B cell (primary cell): ENCODE measurements around the gene PIP5K1A. TPM values are rescaled to one million over a fixed set of nuclear protein-coding genes. Genes with fewer than 3 reads are reported as not detected.
A peak's percentile ranks its signal among the peaks of the same experiment; 100 is the strongest.

Experiments
- ATAC-seq: fragments of 200-7000 bp; cut with Tn5 transposase; one replicate; pipeline ENCODE4 v1.10.0; 2021; ENCODE audit warnings: low read depth, mild to moderate bottlenecking, moderate number of reproducible peaks, moderate library complexity
- CTCF ChIA-PET: fragments of 350-600 bp; sonication (Branson Sonifier 250); formaldehyde crosslinking; loops from one replicate; lab custom pipeline; 2021; ENCODE audit warnings: antibody characterized with exemption, inconsistent platforms; lab: Charles Lee
- POLR2A ChIA-PET: fragments of 350-600 bp; sonication (Branson Sonifier 250); formaldehyde crosslinking; loops from one replicate; lab custom pipeline; 2021; ENCODE audit warnings: antibody characterized with exemption; lab: Charles Lee
- DNase-seq: peaks from one replicate; pipeline ENCODE4 v3.0.0; 2013
- H2AFZ ChIP-seq: 2 replicates; pipeline ENCODE4 v1.6.1; 2012; ENCODE audit warnings: mild to moderate bottlenecking, low read depth, low read length; ENCODE audit not compliant: insufficient read depth, poor library complexity, severe bottlenecking
- H3K27ac ChIP-seq, 2 donors: 1 replicate in 1 of 2; 2 replicates in 1 of 2; pipeline ENCODE4 v1.5.1; 2012 to 2013; ENCODE audit warnings: low read length in 2 of 2, mild to moderate bottlenecking in 2 of 2, moderate library complexity in 1 of 2
- H3K27me3 ChIP-seq, 4 experiments: fragments of 200-600 bp in 1 of 4; sonication (generic) in 1 of 4; replicated peaks in 1 of 4; 1 replicate in 2 of 4; 2 replicates in 2 of 4; pipeline versions ENCODE4 v1.6.1 to v1.7.0; 2013 to 2016; ENCODE audit warnings: low read length in 3 of 4, mild to moderate bottlenecking in 2 of 4, mixed read lengths in 1 of 4, moderate library complexity in 1 of 4; ENCODE audit not compliant: insufficient read depth in 4 of 4, control insufficient read depth in 3 of 4; ENCODE audit errors: control extremely low read depth in 1 of 4
- H3K36me3 ChIP-seq, 2 experiments: replicated peaks in 1 of 2; 1 replicate in 1 of 2; 2 replicates in 1 of 2; pipeline versions ENCODE4 v1.6.1 to v1.7.1; 2013; ENCODE audit warnings: low read length in 1 of 2; ENCODE audit not compliant: insufficient read depth in 2 of 2, control insufficient read depth in 1 of 2; ENCODE audit errors: control extremely low read depth in 1 of 2, extremely low read depth in 1 of 2
- H3K4me1 ChIP-seq, 2 donors: fragments of 200-600 bp in 1 of 2; sonication (generic) in 1 of 2; 1 replicate in 1 of 2; 2 replicates in 1 of 2; pipeline versions ENCODE4 v1.5.1 to v1.6.1; 2013 to 2017; ENCODE audit warnings: low read length in 2 of 2; ENCODE audit not compliant: control insufficient read depth in 2 of 2, insufficient read depth in 2 of 2
- H3K4me2 ChIP-seq: replicated peaks from 2 replicates; pipeline ENCODE3; 2012; ENCODE audit warnings: mild to moderate bottlenecking, low read depth, low read length; ENCODE audit not compliant: poor library complexity, severe bottlenecking
- H3K4me3 ChIP-seq, 5 experiments: fragments of 200-600 bp in 1 of 5; sonication (generic) in 1 of 5; 1 replicate in 3 of 5; 2 replicates in 2 of 5; pipeline versions ENCODE4 v1.5.1 to v1.7.0; 2011 to 2016; ENCODE audit warnings: low read length in 4 of 5, mild to moderate bottlenecking in 4 of 5, low read depth in 2 of 5, control low read depth in 1 of 5, moderate library complexity in 1 of 5; ENCODE audit not compliant: insufficient read depth in 1 of 5; ENCODE audit errors: control extremely low read depth in 1 of 5, extremely low read depth in 1 of 5
- H3K79me2 ChIP-seq: fragments of 200-600 bp; sonication (generic); one replicate; pipeline ENCODE4 v1.6.0; 2016; ENCODE audit warnings: low read length; ENCODE audit not compliant: control insufficient read depth, insufficient read depth
- H3K9ac ChIP-seq: fragments of 200-600 bp; sonication (generic); 2 replicates; pipeline ENCODE4 v1.6.1; 2017; ENCODE audit warnings: mild to moderate bottlenecking, low read length, moderate library complexity
- H3K9me3 ChIP-seq, 3 donors: one replicate each; pipeline versions ENCODE4 v1.6.1 to v1.7.1; 2013; ENCODE audit warnings: low read length in 2 of 3; ENCODE audit not compliant: control insufficient read depth in 2 of 3, insufficient read depth in 1 of 3; ENCODE audit errors: control extremely low read depth in 1 of 3
- H4K20me1 ChIP-seq: 2 replicates; pipeline ENCODE4 v1.6.0; 2012; ENCODE audit warnings: mild to moderate bottlenecking, low read length; ENCODE audit not compliant: insufficient read depth, control insufficient read depth, poor library complexity, severe bottlenecking
- H3K27ac Mint-ChIP-seq: one replicate; pipeline ENCODE4 v1.8.0; 2021; ENCODE audit warnings: mixed read lengths
- H3K27me3 Mint-ChIP-seq: one replicate; pipeline ENCODE4 v1.8.0; 2021; ENCODE audit warnings: mixed read lengths
- H3K4me1 Mint-ChIP-seq: one replicate; pipeline ENCODE4 v1.8.0; 2021; ENCODE audit warnings: mixed read lengths
- H3K4me3 Mint-ChIP-seq: one replicate; pipeline ENCODE4 v1.8.0; 2021; ENCODE audit warnings: mixed read lengths
- H3K9me3 Mint-ChIP-seq: one replicate; pipeline ENCODE4 v1.8.0; 2022; ENCODE audit warnings: mixed read lengths; ENCODE audit not compliant: insufficient read depth
- EZH2 ChIP-seq: IDR thresholded peaks from 2 replicates; pipeline ENCODE4 v1.6.1; 2012; ENCODE audit warnings: borderline replicate concordance, low read depth, mild to moderate bottlenecking, moderate library complexity, low read length; ENCODE audit not compliant: insufficient read depth, poor library complexity, severe bottlenecking
- WGBS: methylation state at CpG from one replicate; pipeline ENCODE4 v1.1.5; 2013; ENCODE audit warnings: missing lambda C conversion rate; ENCODE audit not compliant: insufficient coverage; 5-methylcytosine and 5-hydroxymethylcytosine counted together
- intact Hi-C: fragments of 100-400 bp; cut with micrococcal nuclease; formaldehyde crosslinking; loops from one replicate; pipeline ENCODE4 v1.10.0; 2022
- polyA plus RNA-seq: library from polyadenylated mRNA; depleted of rRNA; stranded (reverse); fragments of >200 nt; gene quantifications from 2 replicates; pipeline ENCODE4 v1.2.3, GENCODE V29; 2012
- total RNA-seq, 2 donors: library from RNA; stranded (reverse); fragments of 120-200 nt in 1 of 2; gene quantifications; 1 replicate in 1 of 2; 2 replicates in 1 of 2; pipeline versions ENCODE4 v1.2.3 to v1.2.4, GENCODE V29; 2013 to 2022
- TF ChIP-seq, protein P1 (sequence below): fragments of 200-600 bp; IDR thresholded peaks from one replicate; pipeline ENCODE4 v1.8.0; 2022; ENCODE audit warnings: antibody characterized with exemption, mild to moderate bottlenecking

The PIP5K1A gene
- total and polyA plus RNA-seq, 2 donors (not counting 1 experiment from before 2014, with no cell fraction given), result 59.4 to 78.4 TPM

- Mint-ChIP-seq H3K4me3 (peak within 1 kb of the TSS; percentile 92), H3K9me3 (no peaks in the 10 kb centered on the region), H3K4me1 (peaks cover 37% of the 10 kb centered on the region), H3K27me3 (no peaks in the 10 kb centered on the region), H3K27ac (peak within 1 kb of the TSS; percentile 96)
- peaks cover 4% of the 10 kb centered on the region for H4K20me1 ChIP-seq
- TF ChIP-seq, protein P1, sequence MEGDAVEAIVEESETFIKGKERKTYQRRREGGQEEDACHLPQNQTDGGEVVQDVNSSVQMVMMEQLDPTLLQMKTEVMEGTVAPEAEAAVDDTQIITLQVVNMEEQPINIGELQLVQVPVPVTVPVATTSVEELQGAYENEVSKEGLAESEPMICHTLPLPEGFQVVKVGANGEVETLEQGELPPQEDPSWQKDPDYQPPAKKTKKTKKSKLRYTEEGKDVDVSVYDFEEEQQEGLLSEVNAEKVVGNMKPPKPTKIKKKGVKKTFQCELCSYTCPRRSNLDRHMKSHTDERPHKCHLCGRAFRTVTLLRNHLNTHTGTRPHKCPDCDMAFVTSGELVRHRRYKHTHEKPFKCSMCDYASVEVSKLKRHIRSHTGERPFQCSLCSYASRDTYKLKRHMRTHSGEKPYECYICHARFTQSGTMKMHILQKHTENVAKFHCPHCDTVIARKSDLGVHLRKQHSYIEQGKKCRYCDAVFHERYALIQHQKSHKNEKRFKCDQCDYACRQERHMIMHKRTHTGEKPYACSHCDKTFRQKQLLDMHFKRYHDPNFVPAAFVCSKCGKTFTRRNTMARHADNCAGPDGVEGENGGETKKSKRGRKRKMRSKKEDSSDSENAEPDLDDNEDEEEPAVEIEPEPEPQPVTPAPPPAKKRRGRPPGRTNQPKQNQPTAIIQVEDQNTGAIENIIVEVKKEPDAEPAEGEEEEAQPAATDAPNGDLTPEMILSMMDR, result no peak
- no peak for TF ChIP-seq EZH2
- peak within 1 kb of the TSS; percentile 74 for H2AFZ ChIP-seq
- H3K79me2 ChIP-seq, result peaks cover 22% of the 10 kb centered on the region
- peaks cover 3 to 33% of the 10 kb centered on the region in 2 experiments for H3K36me3 ChIP-seq
- CTCF ChIA-PET, result interaction anchor here (0.7 to 2.7 kb wide), 6 partner anchors 8 to 174 kb away, joined by 3 to 9 read pairs (median 4); partner anchors contain the start of gene TNFAIP8L2
- intact Hi-C loops, result loop anchor here (1.0 to 10.0 kb wide), 10 partner anchors 10 to 681 kb away; partner anchors contain the start of genes CTSS, PIP5K1A, PRUNE1 and PSMD4
- no peaks in the 10 kb centered on the region for H3K27me3 ChIP-seq
- H3K9me3 ChIP-seq, result no peaks in the 10 kb centered on the region
- H3K9ac ChIP-seq, result peak within 1 kb of the TSS; percentile 82
- H3K27ac ChIP-seq, result peak within 1 kb of the TSS; percentile 26 to 80
- H3K4me1 ChIP-seq, result peaks cover 16 to 22% of the 10 kb centered on the region in 2 donors
- DNase-seq (peak; percentile 99), ATAC-seq (peak; percentile 98)
- H3K4me3 ChIP-seq, result peak within 1 kb of the TSS; percentile 81 to 99 (median 92)
- 2% methylated on average over 36 of the region's 38 CpGs for WGBS
- H3K4me2 ChIP-seq, result peak within 1 kb of the TSS; percentile 91
- POLR2A ChIA-PET, result interaction anchor here (0.6 to 1.6 kb wide), 5 partner anchors 9 to 185 kb away, joined by 3 to 8 read pairs (median 4); partner anchors contain the start of genes PSMD4, TNFAIP8L2 and VPS72
Observed at GRCh38 chr1:151165738-151166504, 32.4 kb upstream of the PIP5K1A start, which contains the start of the genes LYSMD1 and SCNM1. LYSMD1 (minus strand) TSS chr1:151165902; CDS start chr1:151165258, 644 bp downstream. SCNM1 (plus strand) TSS chr1:151166144; CDS start chr1:151166153, 9 bp downstream.
